Natural killer cell (primary cell): ENCODE data around the gene DDB1. TPM values are rescaled to one million over a fixed set of nuclear protein-coding genes. Genes with fewer than 3 reads are reported as not detected.

Source experiments
- ATAC-seq, 3 donors: fragments of 150-1000 bp in 2 of 3; fragments of 200-7000 bp in 1 of 3; cut with Tn5 transposase; 1 replicate in 1 of 3; 2 replicates in 2 of 3; pipeline ENCODE4 v1.10.0; 2021; ENCODE audit warnings: mild to moderate bottlenecking in 2 of 3, moderate library complexity in 2 of 3
- DNase-seq, 2 donors: peaks; one replicate each; pipeline versions ENCODE4 v3.0.0 to v3.0.0-alpha.2; 2013 to 2021; ENCODE audit warnings: mixed read lengths in 1 of 2
- H3K27ac ChIP-seq: one replicate; pipeline ENCODE4 v1.5.1; 2013; ENCODE audit warnings: mild to moderate bottlenecking, low read length
- H3K27me3 ChIP-seq: one replicate; pipeline ENCODE4 v1.6.1; 2013; ENCODE audit warnings: low read length; ENCODE audit not compliant: control insufficient read depth, insufficient read depth
- H3K36me3 ChIP-seq: one replicate; pipeline ENCODE4 v1.6.1; 2013; ENCODE audit warnings: low read length; ENCODE audit not compliant: control insufficient read depth, insufficient read depth
- H3K4me1 ChIP-seq: one replicate; pipeline ENCODE4 v1.6.1; 2013; ENCODE audit warnings: low read length; ENCODE audit not compliant: control insufficient read depth, insufficient read depth
- H3K4me3 ChIP-seq: one replicate; pipeline ENCODE4 v1.5.1; 2013; ENCODE audit warnings: low read length
- H3K9me3 ChIP-seq: one replicate; pipeline ENCODE4 v1.6.1; 2013; ENCODE audit warnings: low read length; ENCODE audit not compliant: control insufficient read depth, insufficient read depth
- H3K27ac Mint-ChIP-seq, 2 donors: one replicate each; pipeline ENCODE4 v1.8.0; 2022; ENCODE audit warnings: mild to moderate bottlenecking in 2 of 2, mixed read lengths in 2 of 2, moderate library complexity in 1 of 2
- H3K27me3 Mint-ChIP-seq, 2 donors: one replicate each; pipeline ENCODE4 v1.8.0; 2022; ENCODE audit warnings: low read depth in 2 of 2, mixed read lengths in 2 of 2
- H3K36me3 Mint-ChIP-seq: one replicate; pipeline ENCODE4 v1.8.0; 2022; ENCODE audit warnings: mixed read lengths
- H3K4me1 Mint-ChIP-seq, 2 donors: one replicate each; pipeline ENCODE4 v1.8.0; 2022; ENCODE audit warnings: mixed read lengths in 2 of 2
- H3K4me3 Mint-ChIP-seq: one replicate; pipeline ENCODE4 v1.8.0; 2022; ENCODE audit warnings: mild to moderate bottlenecking, moderate library complexity, mixed read lengths
- H3K9me3 Mint-ChIP-seq, 2 donors: one replicate each; pipeline ENCODE4 v1.8.0; 2022; ENCODE audit warnings: mixed read lengths in 2 of 2
- WGBS: methylation state at CpG from one replicate; pipeline ENCODE4 v1.1.7; 2013; ENCODE audit warnings: missing lambda C conversion rate; ENCODE audit not compliant: insufficient coverage; 5-methylcytosine and 5-hydroxymethylcytosine counted together
- intact Hi-C: fragments of 100-400 bp; cut with micrococcal nuclease; formaldehyde crosslinking; loops from one replicate; pipeline ENCODE4 v1.14.2; 2022
- total RNA-seq, 4 donors: library from RNA; stranded (reverse); fragments of 120-200 nt in 1 of 4; gene quantifications; one replicate each; pipeline versions ENCODE4 v1.2.3 to v1.2.4, GENCODE V29; 2013 to 2022
- TF ChIP-seq, protein P1 (sequence below): fragments of 200-600 bp; IDR thresholded peaks from one replicate; pipeline ENCODE4 v1.8.0; 2022; ENCODE audit warnings: antibody characterized with exemption

Gene DDB1
- total RNA-seq = 100 to 1,000 TPM; 170 to 233 (median 229) TPM
- 123 TPM for total RNA-seq (2013)

DNA sequence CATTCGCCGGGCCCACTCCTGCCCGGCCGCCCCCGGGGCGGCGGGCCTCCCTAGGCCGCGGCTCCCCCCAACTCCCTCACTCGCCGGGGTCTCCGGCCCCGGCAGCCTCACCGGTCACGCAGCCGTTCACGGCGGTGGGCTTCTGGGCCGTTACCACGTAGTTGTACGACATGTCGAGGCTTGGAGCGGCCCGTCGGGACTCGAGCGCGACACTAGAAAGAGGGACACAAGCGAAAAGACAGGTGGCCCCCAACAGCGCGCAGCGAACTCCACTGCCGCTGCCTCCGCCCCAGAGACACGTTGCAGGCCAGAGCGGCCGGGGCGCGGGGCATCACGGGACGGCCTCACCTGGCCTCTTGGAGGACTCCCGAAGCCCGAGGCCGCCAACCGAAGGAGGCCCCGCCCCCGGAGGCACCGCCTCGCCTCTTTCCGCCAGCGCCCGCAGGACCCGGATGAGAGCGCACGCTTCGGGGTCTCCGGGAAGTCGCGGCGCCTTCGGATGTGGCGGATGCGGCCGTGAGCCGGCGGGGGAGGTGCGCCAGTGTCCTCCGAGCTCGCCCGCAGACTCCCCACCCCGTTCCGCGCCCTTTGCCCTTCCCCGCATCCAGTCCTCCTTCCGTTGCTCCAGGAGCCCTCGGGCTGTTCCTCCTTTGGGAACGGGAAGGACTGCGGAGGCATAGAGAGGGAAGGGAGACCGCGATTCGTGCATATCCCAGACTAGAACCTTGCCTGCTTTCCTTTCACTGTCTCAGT, at the start of gene DDB1, which contains the start of gene TKFC:
TSS of gene DDB1 (minus strand) at position 309 of the 753 bp plus-strand sequence. CDS start at position 172, 137 bp downstream.
TSS of gene TKFC (plus strand) at position 432 of the 753 bp plus-strand sequence. CDS start 1,501 bp downstream, outside the sequence.
- under 1% methylated on average over 79 of the region's 81 CpGs for WGBS
- no peaks in the 10 kb centered on the region for H3K27me3 ChIP-seq
- peak within 1 kb of the TSS; percentile 71 for H3K4me3 ChIP-seq
- DNase-seq = peak; percentile 92 to 97
- H3K27ac ChIP-seq = peak within 1 kb of the TSS; percentile 77
- TF ChIP-seq, protein P1, sequence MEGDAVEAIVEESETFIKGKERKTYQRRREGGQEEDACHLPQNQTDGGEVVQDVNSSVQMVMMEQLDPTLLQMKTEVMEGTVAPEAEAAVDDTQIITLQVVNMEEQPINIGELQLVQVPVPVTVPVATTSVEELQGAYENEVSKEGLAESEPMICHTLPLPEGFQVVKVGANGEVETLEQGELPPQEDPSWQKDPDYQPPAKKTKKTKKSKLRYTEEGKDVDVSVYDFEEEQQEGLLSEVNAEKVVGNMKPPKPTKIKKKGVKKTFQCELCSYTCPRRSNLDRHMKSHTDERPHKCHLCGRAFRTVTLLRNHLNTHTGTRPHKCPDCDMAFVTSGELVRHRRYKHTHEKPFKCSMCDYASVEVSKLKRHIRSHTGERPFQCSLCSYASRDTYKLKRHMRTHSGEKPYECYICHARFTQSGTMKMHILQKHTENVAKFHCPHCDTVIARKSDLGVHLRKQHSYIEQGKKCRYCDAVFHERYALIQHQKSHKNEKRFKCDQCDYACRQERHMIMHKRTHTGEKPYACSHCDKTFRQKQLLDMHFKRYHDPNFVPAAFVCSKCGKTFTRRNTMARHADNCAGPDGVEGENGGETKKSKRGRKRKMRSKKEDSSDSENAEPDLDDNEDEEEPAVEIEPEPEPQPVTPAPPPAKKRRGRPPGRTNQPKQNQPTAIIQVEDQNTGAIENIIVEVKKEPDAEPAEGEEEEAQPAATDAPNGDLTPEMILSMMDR = no peak
- Mint-ChIP-seq H3K27ac (peak within 1 kb of the TSS; percentile 85 to 95), H3K4me1 (peaks cover 35 to 56% of the 10 kb centered on the region in 2 donors), H3K27me3 (no peaks in the 10 kb centered on the region), H3K4me3 (peak within 1 kb of the TSS; percentile 87), H3K9me3 (no peaks in the 10 kb centered on the region), H3K36me3 (peaks cover 8% of the 10 kb centered on the region)
- peaks cover 36% of the 10 kb centered on the region for H3K4me1 ChIP-seq
- intact Hi-C loops = loop anchor here (1.0 kb wide), 1 partner anchor 29 kb away; the partner anchor contains the start of gene TMEM138
- H3K9me3 ChIP-seq = no peaks in the 10 kb centered on the region
- H3K36me3 ChIP-seq = peaks cover 21% of the 10 kb centered on the region
- ATAC-seq = peak; percentile 90 to 95 (median 94)

DNA sequence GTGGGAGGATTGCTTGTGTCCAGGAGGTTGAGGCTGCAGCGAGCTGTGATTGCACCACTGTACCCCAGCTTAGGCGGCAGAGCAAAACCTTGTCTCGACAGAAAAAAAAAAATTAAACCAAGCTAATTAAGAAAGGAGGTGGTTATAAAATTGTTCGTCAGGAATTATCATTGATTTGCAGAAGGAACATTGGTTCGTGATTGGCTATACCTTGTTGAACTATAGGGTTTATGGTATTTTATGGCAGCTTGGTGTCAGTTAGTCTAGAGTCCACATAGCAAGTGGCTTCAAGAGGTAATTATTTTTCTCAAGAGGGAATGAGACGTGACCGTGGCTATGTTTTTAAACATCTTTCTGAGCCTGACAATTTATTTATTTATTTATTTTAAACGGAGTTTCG, 48.0 kb upstream of the DDB1 start:
- Histone ChIP-seq H3K4me1 (peaks cover 4% of the 10 kb centered on the region), H3K27me3 (no peaks in the 10 kb centered on the region), H3K4me3 (no peak overlapping the region), H3K27ac (no peak overlapping the region), H3K9me3 (no peaks in the 10 kb centered on the region), H3K36me3 (peaks cover 4% of the 10 kb centered on the region)
- peaks cover 7 to 8% of the 10 kb centered on the region in 2 donors for H3K4me1 Mint-ChIP-seq
- no peaks in the 10 kb centered on the region for H3K36me3 Mint-ChIP-seq
- no peaks in the 10 kb centered on the region for H3K27me3 Mint-ChIP-seq
- TF ChIP-seq, protein P1 = no peak
- H3K4me3 Mint-ChIP-seq = no peak overlapping the region
- no peak overlapping the region for H3K27ac Mint-ChIP-seq
- ATAC-seq = no peak
- WGBS = 94% methylated on average over 8 of the region's 9 CpGs
- intact Hi-C loops = no loop called here
- no peak for DNase-seq
- H3K9me3 Mint-ChIP-seq = no peaks in the 10 kb centered on the region

DNA sequence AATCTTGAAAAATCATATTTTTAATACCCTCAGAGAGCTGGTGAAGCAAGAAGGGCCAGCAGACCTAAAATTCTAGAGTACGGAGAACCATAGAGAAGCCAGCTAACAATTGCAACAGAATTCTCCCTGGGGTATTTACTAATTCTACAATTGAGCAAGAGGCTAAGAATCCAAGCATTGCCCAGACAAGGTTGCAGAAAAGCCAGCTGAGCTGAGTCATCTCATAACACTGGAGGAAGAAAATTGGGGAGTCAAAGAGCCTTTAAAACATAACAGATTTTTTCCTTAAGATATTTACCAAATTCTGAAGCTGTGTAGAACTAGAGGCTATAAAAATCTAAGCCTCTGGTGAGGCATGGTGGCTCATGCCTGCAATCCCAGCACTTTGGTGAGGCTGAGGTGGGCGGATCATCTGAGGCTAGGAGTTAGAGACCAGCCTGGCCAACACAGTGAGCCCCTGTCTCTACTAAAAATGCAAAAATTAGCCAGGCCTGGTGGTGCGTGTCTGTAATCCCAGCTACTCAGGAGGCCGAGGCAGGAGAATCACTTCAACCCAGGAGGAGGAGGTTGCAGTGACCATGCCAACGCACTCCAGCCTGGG, 45.9 kb upstream of the DDB1 start:
- TF ChIP-seq, protein P1 = no peak
- Histone ChIP-seq H3K27me3 (no peaks in the 10 kb centered on the region), H3K9me3 (no peaks in the 10 kb centered on the region), H3K27ac (no peak overlapping the region), H3K4me3 (no peak overlapping the region), H3K4me1 (no peaks in the 10 kb centered on the region), H3K36me3 (peaks cover 4% of the 10 kb centered on the region)
- H3K36me3 Mint-ChIP-seq = no peaks in the 10 kb centered on the region
- no peaks in the 10 kb centered on the region for H3K27me3 Mint-ChIP-seq
- WGBS = 93% methylated on average over 4 of the region's 5 CpGs
- no peaks in the 10 kb centered on the region for H3K4me1 Mint-ChIP-seq
- H3K4me3 Mint-ChIP-seq = no peak overlapping the region
- no peak for DNase-seq
- no peak for ATAC-seq
- no peak overlapping the region for H3K27ac Mint-ChIP-seq
- intact Hi-C loops = no loop called here
- no peaks in the 10 kb centered on the region for H3K9me3 Mint-ChIP-seq
